HG02678 (cell line): ENCODE measurements around the gene N4BP3.

ENCODE experiments used
- ATAC-seq: cut with Tn5 transposase; IDR thresholded peaks from one replicate; pipeline ENCODE4 v1.9.1; 2021; ENCODE audit warnings: mild to moderate bottlenecking, moderate library complexity; ENCODE audit not compliant: unreplicated experiment

N4BP3 gene

DNA sequence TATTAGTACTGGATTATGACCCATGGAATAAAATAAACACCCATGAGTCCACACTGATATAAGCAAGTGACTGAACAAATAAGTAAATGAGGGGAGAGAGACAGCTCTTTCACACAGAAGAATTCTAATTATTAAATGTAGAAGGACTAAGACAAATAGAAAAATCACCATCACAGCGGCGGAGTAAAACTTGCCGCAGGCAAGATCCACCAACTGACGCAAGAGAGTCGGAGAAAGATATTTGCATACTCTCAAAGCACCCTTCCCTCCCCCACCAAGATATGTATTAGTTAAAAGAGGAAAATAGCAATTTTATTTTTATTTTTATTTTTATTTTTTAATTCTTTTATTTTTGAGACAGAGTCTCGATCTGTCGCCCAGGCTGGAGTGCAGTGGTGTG is 14.6 kb upstream of the N4BP3 start:
- no peak for ATAC-seq

DNA sequence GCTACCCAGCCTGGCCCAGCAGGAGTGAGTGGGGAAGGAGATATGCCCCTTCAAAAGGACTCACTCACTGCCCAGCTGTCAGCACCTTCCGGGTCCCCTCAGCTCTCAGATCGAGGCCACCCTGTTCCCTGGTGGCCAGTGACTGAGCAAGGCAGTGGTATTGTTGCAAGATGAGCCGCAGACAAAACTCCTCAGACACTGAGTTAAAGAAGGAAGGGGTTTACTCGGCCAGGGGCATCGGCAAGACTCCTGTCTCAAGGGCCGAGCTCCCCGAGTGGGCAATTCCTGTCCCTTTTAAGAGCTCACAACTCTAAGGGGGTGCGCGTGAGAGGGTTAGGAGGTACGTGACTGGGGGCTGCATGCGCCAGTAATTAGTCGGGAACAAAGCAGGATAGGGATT is 9.7 kb upstream of the N4BP3 start:
- ATAC-seq = no peak

DNA sequence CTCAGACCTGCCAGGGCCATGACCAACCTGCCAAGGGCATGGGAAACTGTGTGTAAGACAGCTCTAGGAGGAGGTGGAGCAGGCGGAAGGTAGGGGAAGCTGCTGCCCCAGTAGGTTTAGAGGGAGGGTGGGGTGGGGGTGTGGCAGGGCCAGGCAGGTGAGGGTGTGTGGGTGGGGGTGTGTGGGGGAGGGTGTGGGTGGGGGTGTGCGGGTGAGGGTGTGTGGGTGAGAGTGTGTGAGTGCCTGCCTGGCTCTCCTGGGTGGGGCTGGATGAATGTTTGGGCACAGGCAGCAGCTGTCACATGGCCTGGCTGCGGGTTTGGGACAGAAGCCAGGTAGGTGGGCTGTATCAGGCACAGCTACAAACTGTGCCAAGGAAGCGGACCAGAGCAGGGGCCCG is 8.8 kb upstream of the N4BP3 start:
- no peak for ATAC-seq

DNA sequence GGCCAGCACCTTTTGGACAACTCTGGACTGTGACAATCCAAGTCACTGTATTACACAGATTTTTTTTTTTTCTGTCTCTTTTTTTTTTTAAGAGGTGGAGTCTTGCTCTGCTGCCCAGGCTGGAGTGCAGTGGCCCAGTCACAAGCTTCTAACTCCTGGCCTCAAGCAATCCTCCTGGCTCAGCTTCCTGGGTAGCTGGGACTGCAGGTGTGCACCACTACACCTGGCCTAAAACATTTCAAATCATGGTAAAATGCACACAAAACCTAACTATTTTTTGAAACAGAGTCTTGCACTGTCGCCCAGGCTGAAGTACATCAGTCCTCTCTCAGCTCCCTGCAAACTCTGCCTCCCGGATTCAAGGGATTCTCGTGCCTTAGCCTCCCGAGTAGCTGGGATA is 7.2 kb upstream of the N4BP3 start:
- no peak for ATAC-seq

DNA sequence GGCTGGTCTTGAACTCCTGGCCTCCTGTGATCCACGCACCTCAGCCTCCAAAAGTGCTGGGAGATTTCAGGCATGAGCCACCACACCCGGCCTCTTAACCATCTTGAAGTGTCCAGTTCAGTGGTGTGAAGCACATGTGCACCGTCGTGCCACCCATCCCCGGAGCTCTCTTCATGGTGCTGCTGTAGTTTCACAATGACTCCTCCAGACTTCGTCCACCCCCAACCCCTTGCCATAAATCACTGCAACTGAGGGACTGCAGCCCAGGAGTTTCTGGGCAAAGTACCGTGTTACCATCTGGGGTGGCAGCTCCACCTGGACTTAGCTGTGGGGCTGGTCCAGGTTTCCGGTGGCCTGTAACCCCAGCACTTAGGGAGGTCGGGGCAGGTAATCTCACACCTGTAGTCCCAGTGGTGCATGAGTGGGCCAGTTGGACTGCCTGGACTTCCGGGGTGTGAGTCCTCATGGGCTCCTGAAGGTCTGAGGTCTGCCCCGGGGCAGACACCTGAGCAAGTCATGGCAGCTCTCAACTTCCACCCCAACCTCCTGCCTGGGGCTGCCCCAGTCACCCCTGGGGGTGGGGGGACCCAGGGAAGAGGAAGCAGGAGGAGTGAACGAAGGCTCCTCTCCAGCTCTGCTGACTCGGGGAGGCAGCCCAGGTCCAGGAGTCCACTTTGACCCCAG is 6.6 kb upstream of the N4BP3 start:
- ATAC-seq = no peak

DNA sequence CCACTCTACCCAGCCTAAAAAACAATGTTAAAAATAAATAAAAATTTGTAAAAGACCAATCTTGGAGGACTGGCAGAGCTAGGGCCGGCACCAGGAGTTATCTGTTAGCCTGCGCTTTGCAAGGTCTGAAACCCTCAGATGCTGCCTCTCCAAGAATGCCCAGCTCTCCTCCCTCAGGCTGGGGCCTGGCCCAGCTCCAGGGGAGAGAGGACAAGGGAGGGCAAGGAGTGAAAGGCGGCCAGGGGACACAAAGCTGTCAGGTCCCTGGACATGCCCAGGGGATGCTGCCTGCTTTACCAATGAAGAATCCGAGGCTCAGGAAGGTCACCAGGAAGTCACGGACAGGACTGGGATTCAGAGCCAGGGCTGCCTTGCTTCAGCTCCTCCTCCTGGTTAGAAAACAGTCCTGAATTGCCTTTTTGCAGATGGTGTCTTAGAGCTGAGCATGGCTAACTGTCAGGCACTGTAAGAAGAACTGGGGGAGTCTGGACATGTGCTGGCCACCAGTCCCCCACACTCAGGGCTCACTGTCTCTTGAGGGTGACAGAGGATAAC is 5.5 kb upstream of the N4BP3 start:
- ATAC-seq = no peak

DNA sequence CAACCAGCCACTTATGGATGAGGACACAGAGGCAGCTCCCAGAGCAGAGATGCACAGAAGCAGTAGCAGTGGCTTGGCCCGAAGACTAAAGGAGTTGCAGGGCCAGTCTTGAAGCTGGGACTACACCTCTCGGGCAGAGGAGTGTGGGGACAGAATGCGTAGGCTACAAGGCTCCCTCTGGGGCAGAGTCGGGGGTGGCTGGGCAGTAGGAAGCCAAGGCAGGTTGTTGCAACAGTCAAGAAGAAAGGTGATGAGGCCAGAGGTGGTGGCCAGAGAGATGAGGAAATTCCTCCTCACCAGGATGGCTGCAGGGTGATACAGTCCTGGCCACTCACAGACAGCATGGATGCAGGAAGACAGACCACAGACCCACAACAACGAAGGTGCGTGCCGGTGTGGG is 4.9 kb upstream of the N4BP3 start:
- no peak for ATAC-seq

DNA sequence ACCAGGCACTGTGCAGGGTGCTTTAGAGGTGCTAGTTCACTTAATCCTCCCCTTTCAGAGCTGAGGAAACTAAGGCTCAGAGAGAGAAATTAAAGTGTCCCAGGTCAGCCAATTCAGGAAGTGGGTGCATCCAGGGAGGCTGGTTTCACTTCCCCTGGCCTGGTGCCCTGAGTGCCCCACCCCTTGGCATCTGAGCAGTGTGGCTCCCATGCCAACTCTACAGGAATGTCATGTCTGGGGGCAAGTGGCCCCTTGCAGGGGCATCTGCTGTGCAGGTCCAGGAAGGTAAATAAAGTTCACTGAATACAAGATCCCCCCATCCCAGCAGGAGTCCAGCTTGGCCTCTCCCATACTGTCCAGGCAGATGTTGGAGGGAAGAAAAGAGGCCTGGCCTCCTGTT is 4.4 kb upstream of the N4BP3 start:
- no peak for ATAC-seq

DNA sequence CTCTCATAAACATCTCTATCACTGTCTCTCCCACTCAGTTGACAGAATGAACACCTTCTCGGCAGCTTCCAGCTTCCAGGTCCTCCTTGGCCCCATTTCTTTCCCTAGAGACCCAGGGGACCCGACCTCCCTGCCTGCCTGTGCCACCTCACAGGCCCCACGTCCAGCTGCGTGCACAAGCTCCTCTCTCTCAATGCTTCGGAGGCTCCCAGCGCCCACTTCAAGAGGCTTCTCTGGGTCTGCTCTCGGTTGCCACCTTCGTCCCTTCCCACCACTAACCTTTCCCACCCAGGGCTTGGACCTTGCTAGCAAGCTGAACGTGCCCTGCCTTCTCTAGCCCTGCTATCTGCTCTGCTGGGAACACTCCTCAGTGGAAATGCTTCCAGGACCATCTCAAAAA is 2.8 kb upstream of the N4BP3 start:
- no peak for ATAC-seq

DNA sequence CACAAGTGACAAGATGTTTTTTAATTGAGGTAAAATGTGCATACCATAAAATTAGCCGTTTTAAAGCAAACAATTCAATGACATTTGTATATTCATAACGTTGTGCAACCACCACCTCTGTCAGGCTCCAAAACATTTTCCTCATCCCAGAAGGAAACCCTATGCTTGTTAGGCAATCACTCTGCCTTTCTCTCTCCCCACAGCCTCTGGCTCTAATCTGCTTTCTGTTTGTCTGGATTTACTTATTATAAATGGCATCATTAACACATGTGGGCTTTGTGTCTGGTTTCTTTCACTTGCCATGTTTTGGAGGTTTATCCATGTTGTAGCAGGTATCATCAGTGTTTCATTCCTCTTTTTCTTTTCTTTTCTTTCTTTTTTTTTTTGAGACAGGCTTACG is 1.4 kb upstream of the N4BP3 start:
- ATAC-seq = no peak

DNA sequence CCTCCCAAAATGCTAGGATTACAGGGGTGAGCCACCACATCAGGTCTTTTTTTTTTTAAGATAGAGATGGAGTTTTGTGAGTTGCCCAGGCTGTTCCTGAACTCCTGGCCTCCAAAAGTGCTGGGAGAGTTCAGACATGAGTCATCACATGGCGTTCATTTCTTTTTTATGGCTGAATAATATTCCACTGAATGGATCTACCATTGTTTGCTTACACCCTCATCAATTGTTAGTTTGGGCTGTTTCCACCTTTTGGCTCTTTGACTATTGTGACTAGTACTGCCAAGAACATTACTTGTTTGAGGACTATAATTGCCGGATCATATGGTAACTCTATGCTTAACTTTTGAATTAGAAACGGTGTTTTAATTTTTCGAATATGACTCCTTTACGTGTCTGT is 787 bp upstream of the N4BP3 start:
- no peak for ATAC-seq

DNA sequence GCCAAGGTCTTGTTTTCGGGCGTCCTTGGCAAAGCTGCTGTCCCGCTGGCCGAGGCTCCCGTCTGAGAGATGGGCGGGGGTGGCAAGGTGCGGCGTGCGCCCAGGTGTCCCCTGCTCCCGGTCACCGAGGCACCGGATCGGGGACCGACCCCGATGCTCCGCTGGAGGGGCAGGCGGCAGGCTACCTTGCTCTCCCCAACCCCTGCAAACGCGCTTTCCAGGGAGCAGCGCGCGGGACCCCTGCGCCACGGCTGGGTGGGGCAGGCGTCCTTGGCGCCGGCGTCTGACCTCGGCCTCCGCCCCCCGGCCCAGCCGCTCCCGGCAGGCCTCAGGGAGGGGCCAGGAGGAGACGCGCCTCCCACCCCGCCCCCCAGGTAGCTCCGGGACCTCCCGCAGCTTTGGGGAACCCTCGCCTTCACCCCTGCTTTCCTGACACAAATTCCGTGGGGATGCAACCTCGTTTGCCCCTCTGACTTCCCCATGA is 551 bp downstream of the N4BP3 start:
- ATAC-seq = no peak

DNA sequence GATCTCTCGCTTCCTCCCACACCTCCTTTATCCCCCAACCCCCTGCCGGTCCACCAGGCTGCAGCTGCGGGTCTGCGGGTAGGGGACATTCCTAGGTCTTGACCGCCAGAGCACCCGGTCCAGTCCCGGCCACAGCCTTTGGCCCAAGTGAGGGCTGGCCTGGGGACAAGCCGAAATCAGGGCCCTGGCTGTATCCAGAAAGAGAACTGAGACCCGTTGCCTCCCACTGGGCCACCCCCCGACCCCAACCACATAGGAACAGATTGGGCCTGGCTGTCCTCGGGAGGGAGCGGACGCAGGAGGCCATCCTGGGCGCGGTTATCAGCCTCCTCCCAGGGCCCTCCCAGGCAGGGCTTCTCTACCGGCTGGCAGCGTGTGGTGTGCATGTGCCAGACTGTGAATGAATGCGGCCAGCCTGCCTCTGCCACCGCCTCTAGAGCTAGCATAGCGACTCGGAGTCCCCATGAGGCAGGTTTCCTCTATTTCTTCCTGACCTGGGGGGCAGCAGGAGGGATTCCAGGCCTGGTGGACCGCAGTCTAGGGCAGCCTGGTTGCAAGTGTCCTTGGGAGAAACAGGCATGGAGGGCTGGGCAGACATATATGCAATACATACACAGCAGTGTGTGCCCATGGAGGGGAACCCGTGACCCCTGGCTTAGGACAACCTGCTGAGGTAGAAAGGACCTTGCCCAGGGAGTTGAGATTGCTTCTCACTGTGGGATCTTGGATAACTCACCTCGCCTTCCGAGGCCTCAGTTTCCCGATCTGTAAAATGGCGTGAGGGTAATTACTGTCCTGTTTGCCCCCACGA is 1.2 kb downstream of the N4BP3 start:
- no peak for ATAC-seq

DNA sequence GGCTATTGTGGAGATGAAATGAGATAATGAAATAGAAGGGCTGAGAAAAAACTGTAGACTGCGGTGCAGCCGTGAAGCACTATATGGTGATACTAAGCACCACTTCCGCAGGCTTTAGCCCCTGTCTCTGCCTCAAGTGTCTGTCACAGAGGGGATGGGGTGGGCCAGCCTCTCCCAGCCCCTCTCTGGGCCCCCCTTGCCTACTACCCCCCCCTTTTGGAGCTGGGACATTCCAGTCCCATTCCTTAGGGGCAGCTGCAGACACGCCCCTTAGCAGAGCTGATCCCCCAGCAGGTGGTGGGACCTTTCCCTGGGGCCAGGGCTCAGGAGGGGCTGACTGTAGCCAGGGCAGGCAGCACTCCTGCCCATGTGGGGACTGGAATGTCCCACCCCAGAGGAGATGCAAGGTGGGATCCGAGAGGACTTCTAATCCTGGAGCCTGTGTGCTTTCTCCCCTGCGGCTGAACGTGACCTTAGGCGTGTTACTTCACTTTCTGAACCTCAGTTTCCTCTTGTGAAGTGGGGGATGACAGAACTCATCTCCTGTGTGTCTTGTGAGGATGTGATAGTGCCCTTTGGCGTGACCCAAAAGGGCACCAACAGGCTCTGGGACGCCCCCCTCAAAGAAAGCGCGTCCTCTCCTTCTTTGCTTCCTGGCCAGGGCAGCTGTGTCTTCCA is 1.9 kb downstream of the N4BP3 start:
- no peak for ATAC-seq

DNA sequence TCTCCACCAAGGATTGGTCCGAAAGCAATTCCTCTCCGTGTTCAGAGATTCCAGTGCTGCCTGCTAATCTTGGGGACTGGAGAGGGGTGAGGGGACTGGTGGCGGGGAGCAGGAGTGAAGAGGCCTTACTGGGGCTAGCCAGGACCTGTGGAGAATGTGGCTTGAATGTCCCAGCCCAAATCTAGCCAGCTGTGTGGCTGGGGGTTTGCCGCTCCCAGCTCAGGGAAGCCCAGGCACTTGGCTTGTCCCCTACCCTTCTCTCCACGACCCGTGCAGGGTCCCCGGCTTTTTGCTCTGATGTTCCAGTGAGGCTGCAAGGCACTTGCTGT is 2.4 kb downstream of the N4BP3 start:
- no peak for ATAC-seq

DNA sequence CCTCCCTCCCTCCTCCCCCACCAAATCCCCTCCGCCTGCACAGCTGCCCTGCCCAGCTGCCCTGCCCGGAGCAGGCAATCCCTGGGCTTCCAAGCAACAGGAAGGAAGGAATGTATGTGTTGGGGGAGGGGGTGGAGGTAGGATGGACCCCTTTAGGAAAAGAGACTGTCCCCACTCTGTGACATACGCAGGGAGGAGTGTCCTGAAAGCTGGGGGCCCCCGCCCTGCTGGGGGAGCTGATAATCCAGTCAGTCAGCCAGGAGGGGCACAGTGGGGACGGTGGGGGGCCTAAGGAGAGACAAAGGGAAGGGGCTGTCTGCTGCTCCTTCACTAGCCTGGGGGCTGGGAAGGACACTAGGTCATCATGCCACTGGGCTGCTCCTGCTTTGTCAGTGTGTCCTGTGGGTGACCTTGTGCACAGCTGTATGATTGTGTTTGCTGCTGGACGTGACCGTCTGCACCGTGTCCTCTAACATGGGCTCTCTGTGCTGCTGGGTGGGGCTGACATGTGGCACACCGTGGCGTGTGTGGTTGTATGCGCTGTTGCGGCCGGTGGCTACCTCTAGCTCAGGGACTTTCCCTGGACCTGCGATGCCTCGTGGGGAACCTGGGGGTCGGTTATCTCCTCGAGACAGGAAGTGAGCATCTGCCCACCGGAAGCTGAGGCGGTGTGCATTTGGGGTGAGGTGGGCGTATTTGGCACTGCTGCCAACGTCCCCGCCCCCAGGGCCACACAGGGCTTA is 3.0 kb downstream of the N4BP3 start:
- peak; percentile 26 for ATAC-seq

DNA sequence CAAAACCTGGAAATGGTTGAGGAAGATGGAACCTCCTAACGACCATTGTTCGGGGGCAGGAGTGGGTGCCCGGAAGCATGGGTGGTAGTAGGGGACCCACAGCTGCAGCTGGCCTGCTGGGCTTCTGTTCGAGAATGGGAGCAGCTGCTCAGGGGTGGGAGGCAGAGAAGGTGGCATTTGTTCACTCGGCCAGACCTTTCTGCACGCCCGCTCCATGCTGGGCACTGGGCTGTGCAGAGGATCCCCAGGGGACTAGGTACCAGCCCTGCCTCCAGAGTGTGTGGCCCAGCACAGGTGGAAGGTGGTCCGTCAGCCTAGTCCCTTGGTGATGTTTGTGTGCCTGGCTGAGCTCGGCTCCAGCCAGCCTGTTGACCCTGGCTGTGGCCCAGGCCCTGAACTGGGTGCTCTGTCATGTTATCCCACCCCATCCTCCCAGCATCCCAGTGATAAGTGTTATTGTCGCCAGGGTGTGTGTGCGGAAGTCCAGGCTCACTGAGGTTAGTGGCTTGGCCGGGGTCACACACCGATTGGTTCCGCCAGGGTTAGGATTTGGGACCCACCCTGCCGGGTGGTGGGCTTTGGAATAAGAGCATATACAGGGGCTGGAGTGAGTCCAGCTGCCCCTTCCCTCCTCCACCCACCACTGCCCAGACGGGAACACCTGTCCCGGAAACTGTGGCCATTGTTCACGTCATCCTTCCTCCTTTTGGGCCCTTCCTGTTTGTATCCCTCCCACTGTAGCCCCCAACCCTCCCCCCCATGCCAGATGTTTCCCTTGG is 4.8 kb downstream of the N4BP3 start:
- no peak for ATAC-seq

DNA sequence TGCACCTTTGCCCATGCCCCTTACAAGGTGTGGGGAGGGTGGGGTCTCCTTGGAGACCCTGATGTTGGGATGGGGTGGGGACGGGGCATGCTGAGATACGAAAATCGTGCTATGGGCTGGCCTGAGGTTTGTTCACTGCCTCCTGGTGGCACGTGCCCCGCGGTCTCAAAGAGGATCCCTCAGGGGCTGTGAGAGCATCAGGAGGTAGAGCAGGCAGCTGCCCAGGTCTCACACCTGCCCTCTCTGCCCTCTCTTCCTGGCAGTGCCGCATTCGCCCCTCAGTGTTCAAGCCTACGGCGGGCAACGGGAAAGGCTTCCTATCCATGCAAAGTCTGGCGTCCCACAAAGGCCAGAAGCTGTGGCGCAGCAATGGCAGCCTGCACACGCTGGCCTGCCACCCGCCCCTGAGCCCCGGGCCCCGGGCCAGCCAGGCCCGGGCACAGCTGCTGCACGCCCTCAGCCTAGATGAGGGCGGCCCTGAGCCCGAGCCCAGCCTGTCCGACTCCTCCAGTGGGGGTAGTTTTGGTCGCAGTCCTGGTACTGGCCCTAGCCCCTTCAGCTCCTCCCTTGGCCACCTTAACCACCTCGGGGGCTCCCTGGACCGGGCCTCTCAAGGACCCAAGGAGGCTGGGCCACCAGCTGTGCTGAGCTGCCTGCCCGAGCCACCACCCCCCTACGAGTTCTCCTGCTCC is 6.7 kb downstream of the N4BP3 start:
- no peak for ATAC-seq

DNA sequence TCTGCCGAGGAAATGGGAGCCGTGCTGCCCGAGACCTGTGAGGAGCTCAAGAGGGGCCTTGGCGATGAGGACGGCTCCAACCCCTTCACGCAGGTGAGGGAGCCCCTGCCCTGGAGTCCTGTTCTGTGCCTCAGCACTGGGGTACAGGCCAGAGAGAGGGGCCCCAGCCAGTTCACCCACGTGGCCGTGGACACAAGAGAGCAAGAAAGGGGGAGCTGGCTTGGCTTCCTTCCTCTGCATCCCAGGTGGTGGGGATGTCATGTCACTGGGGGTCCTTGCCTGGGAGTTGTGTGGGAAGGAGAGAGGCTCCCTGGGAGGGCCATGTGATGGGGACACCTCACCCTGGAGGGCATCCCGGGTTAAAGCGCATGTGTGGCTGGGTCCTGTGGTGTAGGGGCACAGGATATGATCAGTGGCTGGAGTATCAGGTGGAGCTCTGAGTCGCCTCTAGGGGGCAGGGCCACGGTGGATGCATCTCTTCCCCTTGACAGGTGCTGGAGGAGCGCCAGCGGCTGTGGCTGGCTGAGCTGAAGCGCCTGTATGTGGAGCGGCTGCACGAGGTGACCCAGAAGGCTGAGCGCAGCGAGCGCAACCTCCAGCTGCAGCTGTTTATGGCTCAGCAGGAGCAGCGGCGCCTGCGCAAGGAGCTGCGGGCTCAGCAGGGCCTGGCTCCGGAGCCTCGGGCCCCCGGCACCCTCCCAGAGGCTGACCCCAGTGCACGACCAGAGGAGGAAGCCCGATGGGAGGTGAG is 7.5 kb downstream of the N4BP3 start:
- ATAC-seq = peak; percentile 81
